Lower leg skin (tissue), 4 donors: Measurements from ENCODE around the gene NCMAP. TPM values are rescaled to one million over a fixed set of nuclear protein-coding genes. Genes with fewer than 3 reads are reported as not detected.

Source experiments
- total RNA-seq, 4 donors: library from RNA; depleted of rRNA; stranded (reverse); fragments of >200 nt; gene quantifications; one replicate each; pipeline ENCODE4 v1.1.0, GENCODE V29; 2016

Gene NCMAP
- total RNA-seq, 4 donors from 2014 or later: 0.21 to 1.3 (median 0.60) TPM

Other genes with a start within 250 kb of the NCMAP start
- gene GRHL3, start 236.7 kb upstream of the NCMAP start, total RNA-seq: 100 to 1,000 TPM; 141 to 205 (median 171) TPM
- gene STPG1, start 142.3 kb upstream of the NCMAP start, total RNA-seq: 1 to 10 TPM; 3.6 to 8.5 (median 6.4) TPM
- 10 to 100 TPM; 37.3 to 67.1 (median 57.5) TPM for gene NIPAL3, start 140.3 kb upstream of the NCMAP start, total RNA-seq
- 10 to 100 TPM; 24.0 to 38.0 (median 29.4) TPM for gene RCAN3, start 53.3 kb upstream of the NCMAP start, total RNA-seq
- gene SRRM1, start 87.2 kb downstream of the NCMAP start, total RNA-seq: 100 to 1,000 TPM in 1 of 4 donors, 10 to 100 TPM in 3; 53.3 to 118 (median 83.3) TPM
- 10 to 100 TPM; 32.0 to 97.3 (median 60.7) TPM for gene CLIC4, start 189.4 kb downstream of the NCMAP start, total RNA-seq